HepG2 (cell line): ENCODE measurements around the gene RABGGTA. TPM values are rescaled to one million over a fixed set of nuclear protein-coding genes. Genes with fewer than 3 reads are reported as not detected.

Source experiments
- ARHGAP35 ChIP-seq: sonication (generic); formaldehyde crosslinking; IDR thresholded peaks from 2 replicates; pipeline ENCODE4 v1.9.0; 2022; ENCODE audit warnings: mild to moderate bottlenecking, inconsistent platforms, moderate library complexity, missing genetic modification reagents, borderline replicate concordance
- CCAR2 ChIP-seq: fragments of 200-400 bp; formaldehyde crosslinking; optimal IDR thresholded peaks from 2 replicates; pipeline ENCODE3; 2018; ENCODE audit warnings: low read depth, mild to moderate bottlenecking, low read length, moderate library complexity
- CERS6 ChIP-seq: sonication (generic); formaldehyde crosslinking; IDR thresholded peaks from 2 replicates; pipeline ENCODE4 v1.5.0; 2020; ENCODE audit warnings: missing genetic modification reagents
- ETV6 ChIP-seq: sonication (generic); formaldehyde crosslinking; conservative IDR thresholded peaks from 2 replicates; pipeline ENCODE4 v1.4.0; 2020; ENCODE audit warnings: missing genetic modification reagents
- FLYWCH1 ChIP-seq: sonication (generic); formaldehyde crosslinking; IDR thresholded peaks from 2 replicates; pipeline ENCODE4 v1.8.1; 2023; ENCODE audit warnings: mild to moderate bottlenecking, missing genetic modification reagents
- GTF3A ChIP-seq: sonication (generic); formaldehyde crosslinking; conservative IDR thresholded peaks from 2 replicates; pipeline ENCODE4 v1.4.0; 2020; ENCODE audit warnings: mild to moderate bottlenecking, missing genetic modification reagents
- HMGA1 ChIP-seq: sonication (generic); formaldehyde crosslinking; conservative IDR thresholded peaks from 2 replicates; pipeline ENCODE4 v1.4.0; 2020; ENCODE audit warnings: missing genetic modification reagents
- HNF4A ChIP-seq: sonication (generic); formaldehyde crosslinking; IDR thresholded peaks from 2 replicates; pipeline ENCODE4 v1.4.0; 2020; ENCODE audit warnings: missing genetic modification reagents
- ISL2 ChIP-seq: sonication (generic); formaldehyde crosslinking; IDR thresholded peaks from 2 replicates; pipeline ENCODE4 v1.5.0; 2020; ENCODE audit warnings: missing genetic modification reagents
- NFIC ChIP-seq: IDR thresholded peaks from 2 replicates; pipeline ENCODE4 v1.6.1; 2012; ENCODE audit warnings: mild to moderate bottlenecking, low read length, inconsistent platforms
- NONO ChIP-seq, 2 experiments: fragments of 450-650 bp in 1 of 2; sonication (generic) in 1 of 2; formaldehyde crosslinking in 1 of 2; IDR thresholded peaks in 1 of 2; conservative IDR thresholded peaks in 1 of 2; 2 replicates each; pipeline versions ENCODE4 v1.6.1 to v1.8.0; 2017 to 2022; ENCODE audit warnings: mild to moderate bottlenecking in 1 of 2, missing genetic modification reagents in 1 of 2, moderate library complexity in 1 of 2
- POGZ ChIP-seq: sonication (generic); formaldehyde crosslinking; IDR thresholded peaks from 2 replicates; pipeline ENCODE4 v1.4.0; 2020; ENCODE audit warnings: mild to moderate bottlenecking, missing genetic modification reagents
- POLR2A ChIP-seq, 2 experiments: IDR thresholded peaks; 2 replicates each; pipeline ENCODE4 v1.6.1; 2011; ENCODE audit warnings: low read depth in 2 of 2, low read length in 2 of 2, mild to moderate bottlenecking in 1 of 2, moderate library complexity in 1 of 2; ENCODE audit not compliant: insufficient read depth in 1 of 2
- POLR2G ChIP-seq: fragments of 200-400 bp; formaldehyde crosslinking; IDR thresholded peaks from 2 replicates; pipeline ENCODE4 v1.6.1; 2018; ENCODE audit warnings: mild to moderate bottlenecking, low read depth, low read length, moderate library complexity
- SP5 ChIP-seq: IDR thresholded peaks from 2 replicates; pipeline ENCODE4 v1.6.1; 2016; ENCODE audit warnings: low read depth, borderline replicate concordance
- TMF1 ChIP-seq: sonication (generic); formaldehyde crosslinking; IDR thresholded peaks from 2 replicates; pipeline ENCODE4 v1.8.1; 2022; ENCODE audit warnings: low read depth, missing genetic modification reagents
- ZBTB33 ChIP-seq: sonication (generic); formaldehyde crosslinking; IDR thresholded peaks from 2 replicates; pipeline ENCODE4 v1.4.0; 2020; ENCODE audit warnings: missing genetic modification reagents
- ZFP37 ChIP-seq: sonication (generic); formaldehyde crosslinking; IDR thresholded peaks from 2 replicates; pipeline ENCODE4 v1.4.0; 2020; ENCODE audit warnings: missing genetic modification reagents, borderline replicate concordance
- ZFX ChIP-seq: sonication (generic); formaldehyde crosslinking; IDR thresholded peaks from 2 replicates; pipeline ENCODE4 v1.4.0; 2020; ENCODE audit warnings: mild to moderate bottlenecking, low read depth, missing genetic modification reagents, moderate library complexity
- ZMYM3 ChIP-seq: sonication (generic); formaldehyde crosslinking; IDR thresholded peaks from 2 replicates; pipeline ENCODE4 v1.5.1; 2020; ENCODE audit warnings: mild to moderate bottlenecking, missing genetic modification reagents
- ZMYM4 ChIP-seq: sonication (generic); formaldehyde crosslinking; IDR thresholded peaks from 2 replicates; pipeline ENCODE4 v1.8.1; 2023; ENCODE audit warnings: mild to moderate bottlenecking, missing genetic modification reagents
- ZNF3 ChIP-seq: IDR thresholded peaks from 2 replicates; pipeline ENCODE4 v1.7.0; 2017; ENCODE audit warnings: inconsistent platforms
- ZNF333 ChIP-seq: sonication (generic); formaldehyde crosslinking; IDR thresholded peaks from 2 replicates; pipeline ENCODE4 v1.4.0; 2020; ENCODE audit warnings: mild to moderate bottlenecking, missing genetic modification reagents, borderline replicate concordance
- ZNF543 ChIP-seq: sonication (generic); formaldehyde crosslinking; IDR thresholded peaks from 2 replicates; pipeline ENCODE4 v1.4.0; 2020; ENCODE audit warnings: mild to moderate bottlenecking, missing genetic modification reagents
- ZNF550 ChIP-seq: sonication (generic); formaldehyde crosslinking; IDR thresholded peaks from 2 replicates; pipeline ENCODE4 v1.4.0; 2020; ENCODE audit warnings: mild to moderate bottlenecking, missing genetic modification reagents, borderline replicate concordance
- ZNF570 ChIP-seq: sonication (generic); formaldehyde crosslinking; IDR thresholded peaks from 2 replicates; pipeline ENCODE4 v1.4.0; 2020; ENCODE audit warnings: mild to moderate bottlenecking, missing genetic modification reagents, borderline replicate concordance
- ZNF710 ChIP-seq: sonication (generic); formaldehyde crosslinking; IDR thresholded peaks from 2 replicates; pipeline ENCODE4 v1.5.0; 2020; ENCODE audit warnings: mild to moderate bottlenecking, missing genetic modification reagents, borderline replicate concordance
- ZNF773 ChIP-seq: sonication (generic); formaldehyde crosslinking; IDR thresholded peaks from 2 replicates; pipeline ENCODE4 v1.4.0; 2020; ENCODE audit warnings: missing genetic modification reagents, borderline replicate concordance
- polyA plus RNA-seq, 8 experiments: library from polyadenylated mRNA; depleted of rRNA in 3 of 8; stranded (reverse) in 7 of 8; unstranded in 1 of 8; fragments of >200 nt; fragmentation: Illumina TruSeq in 4 of 8; extraction: Trizol in 4 of 8; gene quantifications; 2 replicates each; pipeline versions ENCODE4 v1.2.1 to v1.2.3, GENCODE V29; 2011 to 2016; ENCODE audit warnings: low read depth in 4 of 8, missing spikeins in 1 of 8, mixed read lengths in 1 of 8; ENCODE audit not compliant: insufficient read depth in 1 of 8
- total RNA-seq, 5 experiments: library from RNA; depleted of rRNA; stranded (reverse); fragments of >200 nt; fragmentation: Illumina TruSeq; extraction: Trizol; gene quantifications; 2 replicates each; pipeline ENCODE4 v1.2.3, GENCODE V29; 2016; ENCODE audit warnings: low read depth in 1 of 5

The RABGGTA gene
- total and polyA plus RNA-seq, 2 of the 13 experiments (the other 11 are each of a cell fraction or from before 2014, with no cell fraction given): 57.9 to 90.8 TPM

- TF ChIP-seq ETV6 (CRISPR knock-in tag) (no peak), ZNF333 (no peak), GTF3A (0 out of 2 replicates have a peak, but pooled peaks have one; percentile 43), HNF4A (CRISPR knock-in tag) (peak; percentile 63; the same call in 1 of the 2 replicates), ZFP37 (no peak), NFIC (no peak), ZBTB33 (CRISPR knock-in tag) (no peak), ZNF543 (CRISPR knock-in tag) (no peak), ISL2 (no peak), CERS6 (CRISPR knock-in tag) (no peak), ZNF3 (CRISPR knock-in tag) (no peak), POLR2G (peak; percentile 23; the same call in 1 of the 2 replicates), ZFX (0 out of 2 replicates have a peak, but pooled peaks have one; percentile 25), TMF1 (no peak), POLR2A (IDR thresholded peaks at IDR 0.05; ENCODE audit: insufficient read depth in 1 of 2, low read depth in 2 of 2, low read length in 2 of 2) (no peak), FLYWCH1 (no peak), SP5 (CRISPR knock-in tag) (no peak), NONO (IDR thresholded peaks at IDR 0.05) (no peak), NONO (CRISPR knock-in tag; conservative IDR thresholded peaks at IDR 0.05) (peak; percentile 52; the same call in 1 of the 2 replicates), ZMYM4 (CRISPR knock-in tag) (0 out of 2 replicates have a peak, but pooled peaks have one; percentile 36), ZNF773 (no peak), CCAR2 (no peak), ZNF550 (CRISPR knock-in tag) (no peak), ARHGAP35 (no peak), ZNF710 (no peak), ZNF570 (no peak), HMGA1 (CRISPR knock-in tag) (no peak), ZMYM3 (CRISPR knock-in tag) (peak; percentile 70; the same call in 1 of the 2 replicates), POGZ (CRISPR knock-in tag) (no peak)
These were observed 20.2 kb upstream of the RABGGTA start (continued) for GRCh38 chr14:24291446-24292117.
